RWPE2 (cell line): ENCODE measurements around the gene HAPSTR1.

Experiments
- ATAC-seq: fragments of 200-7000 bp; cut with Tn5 transposase; 3 replicates; pipeline ENCODE4 v1.9.1; 2021; ENCODE audit warnings: low read depth
- DNase-seq: peaks from one replicate; pipeline ENCODE4 v3.0.0-alpha.2; 2020; ENCODE audit warnings: low spot score
- H3K27ac ChIP-seq: fragments of 450-650 bp; 2 replicates; pipeline ENCODE4 v1.5.1; 2017; ENCODE audit warnings: mild to moderate bottlenecking; ENCODE audit not compliant: poor library complexity, severe bottlenecking
- H3K27me3 ChIP-seq: fragments of 250-450 bp; sonication (Bioruptor Pico); 2 replicates; pipeline ENCODE4 v1.5.1; 2021; ENCODE audit warnings: mild to moderate bottlenecking, moderate library complexity; ENCODE audit not compliant: insufficient read depth, poor library complexity, severe bottlenecking
- H3K36me3 ChIP-seq: fragments of 250-450 bp; sonication (Bioruptor Pico); 2 replicates; pipeline ENCODE4 v1.5.1; 2020; ENCODE audit warnings: low read depth, mild to moderate bottlenecking, moderate library complexity
- H3K4me1 ChIP-seq: fragments of 250-450 bp; sonication (Bioruptor Pico); 2 replicates; pipeline ENCODE4 v1.5.1; 2021; ENCODE audit warnings: mild to moderate bottlenecking, moderate library complexity; ENCODE audit not compliant: insufficient read depth, poor library complexity, severe bottlenecking
- H3K4me3 ChIP-seq: fragments of 250-450 bp; sonication (Bioruptor Pico); 2 replicates; pipeline ENCODE4 v1.5.1; 2021; ENCODE audit warnings: mild to moderate bottlenecking, moderate library complexity; ENCODE audit not compliant: severe bottlenecking
- H3K9me3 ChIP-seq: fragments of 250-450 bp; sonication (Bioruptor Pico); 2 replicates; pipeline ENCODE4 v1.5.1; 2021; ENCODE audit warnings: mild to moderate bottlenecking, moderate library complexity; ENCODE audit not compliant: severe bottlenecking
- TF ChIP-seq, protein P1 (sequence below): fragments of 450-650 bp; IDR thresholded peaks from one replicate; pipeline ENCODE4 v1.5.1; 2017; ENCODE audit warnings: mild to moderate bottlenecking, moderate library complexity; ENCODE audit not compliant: poor library complexity, severe bottlenecking

Gene HAPSTR1

DNA sequence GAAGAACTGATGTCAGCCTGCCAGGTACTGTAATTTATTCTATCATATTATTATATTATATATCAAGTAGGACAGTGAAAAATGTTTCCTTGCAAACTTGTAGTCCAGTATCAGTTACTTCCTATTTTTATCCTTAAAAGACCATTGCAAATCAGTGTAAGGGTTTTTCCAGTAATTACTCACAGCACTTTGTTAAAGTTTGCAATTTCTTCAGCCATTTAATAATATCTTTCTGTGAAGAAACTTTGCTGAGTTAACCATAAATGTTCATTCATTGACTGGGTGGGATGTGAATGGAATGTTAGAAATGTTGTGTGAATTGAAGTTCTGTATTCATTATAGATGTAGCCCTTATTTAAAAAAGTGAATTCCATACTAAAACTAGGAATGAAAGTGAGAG, 26.7 kb downstream of the HAPSTR1 start:
- H3K36me3 ChIP-seq, result peaks cover 85% of the 10 kb centered on the region
- no peaks in the 10 kb centered on the region for H3K27me3 ChIP-seq
- no peak for ATAC-seq

GRCh38 chr16:9119795-9120194, 28.4 kb downstream of the HAPSTR1 start:
- ATAC-seq, result peak; percentile 28; the same call in 2 of the 3 replicates
- Histone ChIP-seq H3K9me3 (no peaks in the 10 kb centered on the region), H3K4me1 (peaks cover 58% of the 10 kb centered on the region), H3K36me3 (peaks cover 91% of the 10 kb centered on the region), H3K4me3 (no peak overlapping the region), H3K27ac (peak overlapping the region; percentile 25), H3K27me3 (no peaks in the 10 kb centered on the region)
- TF ChIP-seq, protein P1, sequence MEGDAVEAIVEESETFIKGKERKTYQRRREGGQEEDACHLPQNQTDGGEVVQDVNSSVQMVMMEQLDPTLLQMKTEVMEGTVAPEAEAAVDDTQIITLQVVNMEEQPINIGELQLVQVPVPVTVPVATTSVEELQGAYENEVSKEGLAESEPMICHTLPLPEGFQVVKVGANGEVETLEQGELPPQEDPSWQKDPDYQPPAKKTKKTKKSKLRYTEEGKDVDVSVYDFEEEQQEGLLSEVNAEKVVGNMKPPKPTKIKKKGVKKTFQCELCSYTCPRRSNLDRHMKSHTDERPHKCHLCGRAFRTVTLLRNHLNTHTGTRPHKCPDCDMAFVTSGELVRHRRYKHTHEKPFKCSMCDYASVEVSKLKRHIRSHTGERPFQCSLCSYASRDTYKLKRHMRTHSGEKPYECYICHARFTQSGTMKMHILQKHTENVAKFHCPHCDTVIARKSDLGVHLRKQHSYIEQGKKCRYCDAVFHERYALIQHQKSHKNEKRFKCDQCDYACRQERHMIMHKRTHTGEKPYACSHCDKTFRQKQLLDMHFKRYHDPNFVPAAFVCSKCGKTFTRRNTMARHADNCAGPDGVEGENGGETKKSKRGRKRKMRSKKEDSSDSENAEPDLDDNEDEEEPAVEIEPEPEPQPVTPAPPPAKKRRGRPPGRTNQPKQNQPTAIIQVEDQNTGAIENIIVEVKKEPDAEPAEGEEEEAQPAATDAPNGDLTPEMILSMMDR, result no peak
- no peak for DNase-seq

More for the DNA sequence above, 26.7 kb downstream of the HAPSTR1 start:
- no peaks in the 10 kb centered on the region for H3K9me3 ChIP-seq
- H3K27ac ChIP-seq, result peak overlapping the region; percentile 25
- TF ChIP-seq, protein P1, result no peak
- H3K4me3 ChIP-seq, result no peak overlapping the region
- peaks cover 62% of the 10 kb centered on the region for H3K4me1 ChIP-seq
- no peak for DNase-seq

DNA sequence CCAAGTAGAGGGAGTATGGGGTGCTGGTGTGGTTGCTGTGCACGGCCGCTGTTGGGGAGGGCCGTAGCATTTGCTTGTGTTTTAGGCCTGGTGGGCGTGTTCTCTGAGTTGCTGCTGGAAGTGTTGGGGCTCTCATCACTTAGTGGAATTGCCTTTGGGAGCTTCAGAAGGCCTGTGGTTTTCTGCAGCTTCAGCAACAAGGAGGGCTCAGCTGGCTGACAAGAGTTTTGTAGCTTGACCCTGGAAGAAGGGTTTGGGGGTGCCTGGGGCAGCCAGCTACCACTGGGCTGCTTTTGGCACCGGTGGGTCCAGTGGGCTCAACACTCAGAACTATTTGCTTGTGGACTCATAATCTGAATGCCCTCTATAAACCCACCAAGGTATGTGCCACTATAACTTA, 30.9 kb downstream of the HAPSTR1 start:
- Histone ChIP-seq H3K27ac (peak overlapping the region; percentile 33), H3K27me3 (no peaks in the 10 kb centered on the region), H3K36me3 (peaks cover 71% of the 10 kb centered on the region), H3K4me1 (peaks cover 44% of the 10 kb centered on the region), H3K4me3 (no peak overlapping the region), H3K9me3 (no peaks in the 10 kb centered on the region)
- ATAC-seq (no peak), DNase-seq (no peak)
- TF ChIP-seq, protein P1, result no peak

DNA sequence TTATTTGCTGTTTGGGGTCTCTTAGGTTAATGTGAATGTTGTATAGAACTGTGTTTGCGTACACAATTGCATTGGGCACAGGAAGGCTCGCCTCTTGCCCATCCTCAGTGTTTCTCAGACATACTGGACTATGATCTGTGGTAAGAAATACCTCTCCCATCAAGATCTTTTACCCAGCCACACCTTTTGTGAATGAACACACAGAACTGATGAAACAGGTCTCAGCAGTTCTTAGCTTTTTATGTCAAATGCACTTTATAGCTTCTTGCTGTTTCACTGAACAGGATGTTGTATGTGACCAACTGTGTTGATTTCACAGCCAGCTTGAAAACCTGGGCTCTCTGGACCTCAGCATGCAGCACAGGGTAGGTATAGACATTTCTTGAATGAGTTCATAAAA, 31.5 kb downstream of the HAPSTR1 start:
- H3K9me3 ChIP-seq, result no peaks in the 10 kb centered on the region
- H3K27ac ChIP-seq, result peak overlapping the region; percentile 33
- no peaks in the 10 kb centered on the region for H3K27me3 ChIP-seq
- ATAC-seq (no peak), DNase-seq (no peak)
- H3K4me3 ChIP-seq, result no peak overlapping the region
- TF ChIP-seq, protein P1, result no peak
- H3K4me1 ChIP-seq, result peaks cover 48% of the 10 kb centered on the region
- H3K36me3 ChIP-seq, result peaks cover 65% of the 10 kb centered on the region

DNA sequence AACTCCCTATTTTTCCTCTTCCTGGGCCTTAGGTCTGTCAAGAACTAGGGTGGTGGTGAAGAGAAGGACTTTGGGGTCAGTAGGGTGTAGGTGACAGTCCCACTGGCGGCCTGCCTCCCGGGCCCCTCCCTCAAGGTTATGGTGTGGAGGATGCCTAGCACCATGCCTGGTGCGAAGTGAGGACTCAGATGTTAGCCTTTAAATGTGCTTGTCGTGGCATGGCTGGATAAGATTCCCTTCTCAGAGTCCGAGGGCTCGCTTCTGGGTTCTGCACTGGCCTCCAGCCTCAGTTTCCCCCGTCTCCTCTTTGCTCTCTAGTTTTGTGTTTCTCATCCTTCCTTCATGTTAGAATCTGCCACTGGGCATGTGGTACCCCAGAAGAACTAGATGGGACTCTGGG, 32.0 kb downstream of the HAPSTR1 start:
- H3K36me3 ChIP-seq, result peaks cover 61% of the 10 kb centered on the region
- H3K9me3 ChIP-seq, result no peaks in the 10 kb centered on the region
- ATAC-seq (no peak), DNase-seq (no peak)
- H3K27me3 ChIP-seq, result no peaks in the 10 kb centered on the region
- no peak overlapping the region for H3K4me3 ChIP-seq
- peak overlapping the region; percentile 33 for H3K27ac ChIP-seq
- TF ChIP-seq, protein P1, result no peak
- H3K4me1 ChIP-seq, result peaks cover 49% of the 10 kb centered on the region
